ELR (cell line): Measurements from ENCODE around the gene IGF2BP1.
"Not testable (repeated sequence)": the region's sequence is repeated elsewhere in the genome, so short reads cannot be mapped to it uniquely, and the experiment has no call there.

Source experiments
- DNase-seq: peaks from one replicate; pipeline ENCODE4 v3.0.0-alpha.2; 2015; ENCODE audit warnings: low read depth

The IGF2BP1 gene

GRCh38 chr17:49020609-49021008 is 23.4 kb downstream of the IGF2BP1 start:
- DNase-seq = no peak

GRCh38 chr17:49021095-49021767 is 24.0 kb downstream of the IGF2BP1 start:
- DNase-seq = no peak

- DNase-seq = no peak
Observed at GRCh38 chr17:49021768-49022103, 24.6 kb downstream of the IGF2BP1 start.

GRCh38 chr17:49022391-49022941 is 25.3 kb downstream of the IGF2BP1 start:
- DNase-seq = peak; percentile 65

GRCh38 chr17:49024523-49024922 is 27.3 kb downstream of the IGF2BP1 start:
- no peak for DNase-seq

GRCh38 chr17:49026447-49026846 is 29.3 kb downstream of the IGF2BP1 start:
- not testable (repeated sequence) for DNase-seq

GRCh38 chr17:49028271-49028670 is 31.1 kb downstream of the IGF2BP1 start:
- DNase-seq = no peak

GRCh38 chr17:49029801-49030200 is 32.6 kb downstream of the IGF2BP1 start:
- DNase-seq = no peak

- DNase-seq = peak; percentile 88
Observed at GRCh38 chr17:49031965-49032928, 35.1 kb downstream of the IGF2BP1 start.

- peak; percentile 71 for DNase-seq
Observed at GRCh38 chr17:49035470-49036269, 38.5 kb downstream of the IGF2BP1 start.

GRCh38 chr17:49036270-49036626 is 39.1 kb downstream of the IGF2BP1 start:
- DNase-seq = no peak

- no peak for DNase-seq
Observed at GRCh38 chr17:49038138-49038537, 41.0 kb downstream of the IGF2BP1 start.

- DNase-seq = no peak
Observed at GRCh38 chr17:49038544-49038943, 41.4 kb downstream of the IGF2BP1 start.

GRCh38 chr17:49039518-49039917 is 42.3 kb downstream of the IGF2BP1 start:
- DNase-seq = not testable (repeated sequence)

- DNase-seq = no peak
Observed at GRCh38 chr17:49041527-49041926, 44.3 kb downstream of the IGF2BP1 start.

- DNase-seq = peak; percentile 17
Observed at GRCh38 chr17:49045376-49045775, 48.2 kb downstream of the IGF2BP1 start.

GRCh38 chr17:49046912-49047311 is 49.7 kb downstream of the IGF2BP1 start:
- no peak for DNase-seq

- DNase-seq = no peak
Observed at GRCh38 chr17:49049265-49049664, 52.1 kb downstream of the IGF2BP1 start.

GRCh38 chr17:49050611-49051010 is 53.4 kb downstream of the IGF2BP1 start:
- DNase-seq = no peak

- no peak for DNase-seq
Observed at GRCh38 chr17:49051269-49051668, 54.1 kb downstream of the IGF2BP1 start.

- DNase-seq = no peak
Observed at GRCh38 chr17:49053171-49053829, 56.1 kb downstream of the IGF2BP1 start.
